IgD-negative memory B cell (primary cell): ENCODE data around the gene FAM222B. TPM values are rescaled to one million over a fixed set of nuclear protein-coding genes. Genes with fewer than 3 reads are reported as not detected.
A peak's percentile ranks its signal among the peaks of the same experiment; 100 is the strongest.
"Not testable (repeated sequence)": the region's sequence is repeated elsewhere in the genome, so short reads cannot be mapped to it uniquely, and the experiment has no call there.

Experiments used
- H3K27ac Mint-ChIP-seq, 3 donors: one replicate each; pipeline ENCODE4 v1.8.0; 2020 to 2022; ENCODE audit warnings: mild to moderate bottlenecking in 3 of 3, mixed read lengths in 3 of 3, moderate library complexity in 1 of 3
- H3K27me3 Mint-ChIP-seq: one replicate; pipeline ENCODE4 v1.8.0; 2021; ENCODE audit warnings: mixed read lengths
- H3K36me3 Mint-ChIP-seq: one replicate; pipeline ENCODE4 v1.8.0; 2020; ENCODE audit warnings: mild to moderate bottlenecking, mixed read lengths
- H3K4me1 Mint-ChIP-seq, 3 donors: one replicate each; pipeline ENCODE4 v1.8.0; 2020 to 2022; ENCODE audit warnings: mixed read lengths in 3 of 3, mild to moderate bottlenecking in 1 of 3
- H3K4me3 Mint-ChIP-seq, 4 donors: one replicate each; pipeline ENCODE4 v1.8.0; 2020 to 2022; ENCODE audit warnings: mild to moderate bottlenecking in 4 of 4, mixed read lengths in 4 of 4, moderate library complexity in 3 of 4
- H3K9me3 Mint-ChIP-seq, 3 donors: one replicate each; pipeline ENCODE4 v1.8.0; 2020 to 2021; ENCODE audit warnings: mixed read lengths in 3 of 3, mild to moderate bottlenecking in 1 of 3
- polyA plus RNA-seq: library from polyadenylated mRNA; unstranded; fragments of 300-500 nt; fragmentation: Illumina TruSeq; gene quantifications from one replicate; pipeline ENCODE4 v1.2.3, GENCODE V29; 2021

FAM222B gene
- polyA plus RNA-seq, 1 donor from 2014 or later = 17.1 TPM

DNA sequence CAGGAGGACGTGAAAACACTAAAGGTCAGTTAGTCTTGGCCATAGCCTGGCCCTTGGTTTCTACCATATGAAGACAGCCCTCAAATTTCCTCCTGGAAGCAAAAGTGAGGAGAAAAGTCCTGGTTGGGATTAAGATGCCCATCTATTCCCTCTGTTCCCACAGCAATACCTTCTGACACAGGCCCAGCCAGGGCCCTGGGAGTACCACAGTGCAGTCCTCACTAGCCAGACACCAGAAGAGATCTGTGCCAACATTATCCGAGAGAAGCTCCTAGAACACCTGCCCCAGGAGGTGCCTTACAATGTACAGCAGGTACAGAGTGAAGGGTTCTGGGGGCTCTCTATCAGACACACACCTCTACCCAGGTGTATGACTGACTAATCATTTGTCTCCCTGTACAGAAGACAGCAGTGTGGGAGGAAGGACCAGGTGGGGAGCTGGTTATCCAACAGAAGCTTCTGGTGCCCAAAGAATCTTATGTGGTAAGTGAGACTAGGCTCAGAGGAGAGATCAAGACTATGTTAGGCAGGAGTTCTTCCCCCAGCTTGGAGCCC is 16.3 kb upstream of the FAM222B start:
- no peaks in the 10 kb centered on the region for H3K36me3 Mint-ChIP-seq
- H3K9me3 Mint-ChIP-seq = no peaks in the 10 kb centered on the region
- peaks cover 4 to 13% (median 9%) of the 10 kb centered on the region in 3 donors for H3K4me1 Mint-ChIP-seq
- peak overlapping the region in 1 of 4 donors; percentile 78 for H3K4me3 Mint-ChIP-seq
- no peaks in the 10 kb centered on the region for H3K27me3 Mint-ChIP-seq
- H3K27ac Mint-ChIP-seq = no peak overlapping the region

DNA sequence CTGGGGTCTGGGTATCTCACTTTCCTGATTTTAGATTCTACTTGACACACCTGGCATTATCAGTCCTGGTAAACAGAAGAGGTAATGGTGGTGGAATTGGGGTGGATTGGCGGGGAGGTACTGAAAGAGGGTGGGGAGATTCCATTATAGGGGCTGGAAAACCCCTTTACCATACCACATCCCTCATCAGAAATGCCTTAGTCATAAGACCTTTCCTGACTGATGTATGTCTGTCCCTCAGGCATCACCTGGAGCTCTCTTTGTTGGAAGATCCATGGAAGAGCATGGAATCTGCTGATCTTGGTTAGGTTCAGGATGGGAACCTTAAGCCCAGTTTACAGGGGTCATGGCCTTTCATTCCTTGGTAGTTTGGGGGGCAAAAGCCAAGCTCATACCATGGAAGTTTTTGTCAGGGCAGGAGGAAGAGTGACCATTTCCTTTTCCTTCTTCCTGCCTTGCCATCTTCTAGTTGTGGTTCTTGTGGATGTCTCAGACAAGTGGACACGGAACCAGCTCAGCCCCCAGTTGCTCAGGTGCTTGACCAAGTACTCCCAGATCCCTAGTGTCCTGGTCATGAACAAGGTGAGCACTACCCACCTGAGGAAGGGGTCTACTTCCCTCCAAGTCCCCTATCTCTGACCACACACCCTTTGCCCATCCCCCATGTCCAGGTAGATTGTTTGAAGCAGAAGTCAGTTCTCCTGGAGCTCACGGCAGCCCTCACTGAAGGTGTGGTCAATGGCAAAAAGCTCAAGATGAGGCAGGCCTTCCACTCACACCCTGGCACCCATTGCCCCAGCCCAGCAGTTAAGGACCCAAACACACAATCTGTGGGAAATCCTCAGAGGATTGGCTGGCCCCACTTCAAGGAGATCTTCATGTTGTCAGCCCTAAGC is 15.6 kb upstream of the FAM222B start:
- H3K27ac Mint-ChIP-seq = no peak overlapping the region
- no peaks in the 10 kb centered on the region for H3K27me3 Mint-ChIP-seq
- no peaks in the 10 kb centered on the region for H3K9me3 Mint-ChIP-seq
- H3K4me3 Mint-ChIP-seq = peak overlapping the region in 1 of 4 donors; percentile 78
- no peaks in the 10 kb centered on the region for H3K36me3 Mint-ChIP-seq
- peaks cover 4 to 13% (median 9%) of the 10 kb centered on the region in 3 donors for H3K4me1 Mint-ChIP-seq

GRCh38 chr17:28856028-28856574 is 13.5 kb upstream of the FAM222B start:
- H3K27ac Mint-ChIP-seq = peak overlapping the region in 1 of 3 donors; percentile 23
- peak overlapping the region; percentile 30 to 99 (median 92) for H3K4me3 Mint-ChIP-seq
- H3K9me3 Mint-ChIP-seq = no peaks in the 10 kb centered on the region
- H3K4me1 Mint-ChIP-seq = peaks cover 4 to 9% (median 9%) of the 10 kb centered on the region in 3 donors
- H3K27me3 Mint-ChIP-seq = no peaks in the 10 kb centered on the region
- H3K36me3 Mint-ChIP-seq = no peaks in the 10 kb centered on the region

DNA sequence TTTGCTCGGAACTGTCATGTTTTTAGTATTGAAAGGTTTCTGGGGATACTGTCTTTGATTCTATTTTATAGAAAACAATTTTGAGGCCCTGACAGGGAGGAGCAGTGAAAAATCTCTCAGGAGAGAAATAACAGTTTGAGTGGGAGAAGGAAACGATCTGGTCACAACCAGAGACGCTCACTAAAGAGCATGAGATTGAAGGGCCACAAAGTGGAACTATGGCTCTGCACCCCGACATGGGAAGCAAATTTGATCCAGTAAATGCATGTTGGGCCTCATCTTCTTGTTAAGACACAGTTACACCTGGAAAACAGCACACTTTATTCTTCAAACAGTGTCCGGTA is 12.7 kb upstream of the FAM222B start:
- no peaks in the 10 kb centered on the region for H3K27me3 Mint-ChIP-seq
- H3K27ac Mint-ChIP-seq = peak overlapping the region; percentile 23 to 94 (median 89)
- peaks cover 4 to 9% (median 9%) of the 10 kb centered on the region in 3 donors for H3K4me1 Mint-ChIP-seq
- H3K4me3 Mint-ChIP-seq = peak overlapping the region; percentile 86 to 99 (median 96)
- H3K9me3 Mint-ChIP-seq = no peaks in the 10 kb centered on the region
- H3K36me3 Mint-ChIP-seq = no peaks in the 10 kb centered on the region

DNA sequence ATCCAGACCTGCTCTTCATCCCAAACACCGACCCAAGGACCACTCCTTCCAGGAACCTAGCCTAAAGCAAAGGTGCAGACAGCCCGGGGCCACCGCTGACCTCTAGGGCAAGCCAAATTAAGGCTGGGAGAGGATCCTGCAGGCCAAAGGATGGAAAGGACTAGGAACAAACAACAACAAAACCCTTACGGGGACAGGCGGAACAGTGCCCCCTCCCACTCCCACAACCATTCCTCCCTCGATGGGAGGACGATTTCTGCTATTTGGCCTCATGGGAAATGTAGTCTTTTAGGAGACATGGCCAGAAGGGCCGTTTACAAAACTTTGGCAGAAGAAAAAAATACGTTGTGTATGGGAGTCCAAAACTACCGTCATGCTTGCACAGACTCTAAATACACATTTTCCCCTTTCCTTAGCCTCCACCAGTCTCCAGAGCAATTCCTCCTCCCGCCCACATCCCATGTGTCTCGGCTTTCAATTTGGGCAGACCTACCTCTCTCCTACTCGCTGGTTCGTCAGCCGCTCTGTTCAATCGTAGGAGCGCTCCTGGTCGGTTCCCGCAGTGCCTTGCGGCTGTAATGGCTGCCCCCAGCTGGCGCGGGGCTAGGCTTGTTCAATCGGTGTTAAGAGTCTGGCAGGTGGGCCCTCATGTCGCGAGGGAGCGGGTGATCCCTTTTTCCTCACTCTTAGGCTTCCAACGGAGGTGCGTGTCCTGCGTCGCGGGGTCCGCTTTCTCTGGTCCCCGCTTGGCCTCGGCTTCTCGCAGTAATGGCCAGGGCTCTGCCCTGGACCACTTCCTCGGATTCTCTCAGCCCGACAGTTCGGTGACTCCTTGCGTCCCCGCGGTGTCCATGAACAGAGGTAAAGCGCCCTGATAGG is 12.1 kb upstream of the FAM222B start, which contains the start of gene ERAL1:
Gene ERAL1 (plus strand): TSS at position 560 of the 879 bp plus-strand sequence. CDS start 19 bp downstream, at position 579.
- no peaks in the 10 kb centered on the region for H3K27me3 Mint-ChIP-seq
- no peaks in the 10 kb centered on the region for H3K36me3 Mint-ChIP-seq
- H3K4me1 Mint-ChIP-seq = peaks cover 4 to 9% (median 9%) of the 10 kb centered on the region in 3 donors
- peak within 1 kb of the TSS; percentile 23 to 94 (median 89) for H3K27ac Mint-ChIP-seq
- peak within 1 kb of the TSS; percentile 86 to 99 (median 96) for H3K4me3 Mint-ChIP-seq
- no peaks in the 10 kb centered on the region for H3K9me3 Mint-ChIP-seq

- no peaks in the 10 kb centered on the region for H3K36me3 Mint-ChIP-seq
- no peak overlapping the region for H3K27ac Mint-ChIP-seq
- no peaks in the 10 kb centered on the region for H3K27me3 Mint-ChIP-seq
- peaks cover 4 to 14% (median 9%) of the 10 kb centered on the region in 3 donors for H3K4me1 Mint-ChIP-seq
- peak overlapping the region; percentile 39 to 79 (median 46) for H3K4me3 Mint-ChIP-seq
- no peaks in the 10 kb centered on the region for H3K9me3 Mint-ChIP-seq
These were observed 10.7 kb upstream of the FAM222B start for GRCh38 chr17:28853295-28853694.

- peaks cover 0 to 5% (median 0%) of the 10 kb centered on the region in 3 donors for H3K4me1 Mint-ChIP-seq
- H3K27ac Mint-ChIP-seq = peak overlapping the region in 1 of 3 donors; percentile 18
- H3K4me3 Mint-ChIP-seq = peak overlapping the region in 1 of 4 donors; percentile 75
- H3K36me3 Mint-ChIP-seq = no peaks in the 10 kb centered on the region
- H3K27me3 Mint-ChIP-seq = no peaks in the 10 kb centered on the region
- no peaks in the 10 kb centered on the region for H3K9me3 Mint-ChIP-seq
These were observed 6.7 kb upstream of the FAM222B start for GRCh38 chr17:28849281-28849680.

DNA sequence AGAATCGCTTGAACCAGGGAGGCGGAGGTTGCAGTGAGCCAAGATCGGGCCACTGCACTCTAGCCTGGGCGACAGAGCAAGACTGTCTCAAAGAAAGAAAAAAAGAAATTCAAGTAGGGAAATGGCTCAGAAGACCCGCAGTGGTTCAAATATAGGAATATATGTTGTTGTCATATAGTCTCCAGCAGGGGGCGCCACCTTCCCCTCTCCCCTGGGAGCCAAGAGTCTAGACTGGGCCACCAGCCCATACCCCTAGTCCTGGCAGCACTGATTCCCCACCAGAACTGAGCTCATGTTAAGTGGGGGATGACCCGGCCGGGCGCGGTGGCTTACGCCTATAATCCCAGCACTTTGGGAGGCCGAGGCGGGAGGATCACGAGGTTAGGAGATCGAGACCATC is 6.1 kb upstream of the FAM222B start:
- not testable (repeated sequence) for H3K36me3 Mint-ChIP-seq, H3K9me3 Mint-ChIP-seq, H3K27me3 Mint-ChIP-seq, H3K4me1 Mint-ChIP-seq
- H3K4me3 Mint-ChIP-seq = peak overlapping the region in 1 of 4 donors; percentile 75
- H3K27ac Mint-ChIP-seq = peak overlapping the region in 2 of 3 donors; percentile 5 to 13

- H3K27ac Mint-ChIP-seq, H3K9me3 Mint-ChIP-seq, H3K4me1 Mint-ChIP-seq, H3K27me3 Mint-ChIP-seq, H3K4me3 Mint-ChIP-seq, H3K36me3 Mint-ChIP-seq: not testable (repeated sequence)
These were observed 4.1 kb upstream of the FAM222B start for GRCh38 chr17:28846699-28847098.

DNA sequence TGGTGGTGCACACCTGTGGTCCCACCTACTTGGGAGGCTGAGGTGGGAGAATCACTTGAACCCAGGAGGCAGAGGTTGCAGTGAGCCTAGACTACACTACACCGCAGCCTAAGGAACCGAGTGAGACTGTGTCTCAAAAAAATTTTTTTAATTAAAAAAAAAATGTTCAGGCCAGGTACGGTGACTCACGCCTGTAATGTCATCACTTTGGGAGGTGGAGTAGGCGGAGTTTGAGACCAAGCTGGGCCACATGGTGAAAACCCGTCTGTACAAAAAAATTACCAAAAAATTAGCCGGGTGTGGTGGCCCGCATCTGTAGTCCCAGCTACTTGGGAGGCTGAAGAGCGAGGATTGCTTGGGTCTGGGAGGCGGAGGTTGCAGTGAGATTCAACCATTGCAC is 3.6 kb upstream of the FAM222B start:
- Mint-ChIP-seq H3K27me3 (no peaks in the 10 kb centered on the region), H3K4me1 (peaks cover 5 to 11% (median 9%) of the 10 kb centered on the region in 3 donors), H3K27ac (no peak overlapping the region), H3K36me3 (no peaks in the 10 kb centered on the region), H3K9me3 (no peaks in the 10 kb centered on the region), H3K4me3 (no peak overlapping the region)

DNA sequence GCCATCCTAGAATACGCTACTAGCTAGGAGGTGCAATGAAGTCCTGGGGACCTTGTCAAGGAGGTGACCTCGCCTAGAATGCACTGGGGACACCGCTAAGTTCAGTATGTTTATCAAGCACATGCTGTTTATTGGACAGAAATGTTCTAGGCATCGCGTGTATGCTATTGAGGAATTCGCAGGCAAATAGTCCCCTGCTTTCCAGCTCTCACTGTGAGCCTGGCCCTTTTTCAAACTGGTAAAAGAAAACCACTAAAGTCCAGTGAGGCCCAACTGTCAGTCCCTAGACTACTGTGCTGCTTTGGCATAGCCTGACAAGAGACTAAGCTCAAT is 1.2 kb upstream of the FAM222B start:
- Mint-ChIP-seq H3K36me3 (no peaks in the 10 kb centered on the region), H3K27ac (no peak overlapping the region), H3K4me1 (peaks cover 6 to 20% (median 15%) of the 10 kb centered on the region in 3 donors), H3K9me3 (no peaks in the 10 kb centered on the region), H3K4me3 (peak overlapping the region in 3 of 4 donors; percentile 25 to 81 (median 81)), H3K27me3 (no peaks in the 10 kb centered on the region)

DNA sequence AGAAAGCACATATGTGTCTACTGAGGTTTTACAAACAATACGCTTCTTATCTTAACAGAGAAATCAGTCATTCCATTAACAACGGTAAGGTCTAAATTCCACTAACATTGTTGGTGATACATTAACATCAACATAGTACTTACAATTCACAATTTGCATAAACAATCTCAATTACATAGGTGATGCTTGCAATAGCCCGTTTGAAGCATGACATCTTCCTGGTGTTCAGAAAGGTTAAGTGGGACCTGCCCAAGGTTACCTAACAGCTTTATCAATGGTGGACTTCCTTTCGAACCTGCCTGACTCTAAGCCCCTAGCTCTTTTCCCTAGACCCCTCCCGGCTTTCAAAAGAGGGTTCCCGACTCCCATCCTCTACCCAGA is 699 bp downstream of the FAM222B start:
- no peaks in the 10 kb centered on the region for H3K9me3 Mint-ChIP-seq
- peaks cover 6 to 20% (median 15%) of the 10 kb centered on the region in 3 donors for H3K4me1 Mint-ChIP-seq
- no peaks in the 10 kb centered on the region for H3K36me3 Mint-ChIP-seq
- H3K4me3 Mint-ChIP-seq = peak overlapping the region; percentile 81 to 99 (median 98)
- peak overlapping the region; percentile 59 to 97 (median 95) for H3K27ac Mint-ChIP-seq
- H3K27me3 Mint-ChIP-seq = no peaks in the 10 kb centered on the region

GRCh38 chr17:28839221-28839620 is 3.4 kb downstream of the FAM222B start:
- H3K9me3 Mint-ChIP-seq = no peaks in the 10 kb centered on the region
- peak overlapping the region in 1 of 4 donors; percentile 53 for H3K4me3 Mint-ChIP-seq
- no peaks in the 10 kb centered on the region for H3K27me3 Mint-ChIP-seq
- peaks cover 8 to 21% (median 18%) of the 10 kb centered on the region in 3 donors for H3K4me1 Mint-ChIP-seq
- no peaks in the 10 kb centered on the region for H3K36me3 Mint-ChIP-seq
- peak overlapping the region in 1 of 3 donors; percentile 37 for H3K27ac Mint-ChIP-seq

GRCh38 chr17:28836541-28836940 is 6.0 kb downstream of the FAM222B start:
- not testable (repeated sequence) for H3K27me3 Mint-ChIP-seq, H3K36me3 Mint-ChIP-seq, H3K9me3 Mint-ChIP-seq
- H3K4me1 Mint-ChIP-seq = peaks cover 13 to 18% (median 15%) of the 10 kb centered on the region in 3 donors
- H3K4me3 Mint-ChIP-seq = peak overlapping the region in 1 of 4 donors; percentile 29
- peak overlapping the region in 1 of 3 donors; percentile 18 for H3K27ac Mint-ChIP-seq
